Astrocyte (in vitro differentiated cells and primary cell): Measurements from ENCODE around the gene CDCP1. TPM values are rescaled to one million over a fixed set of nuclear protein-coding genes. Genes with fewer than 3 reads are reported as not detected.

ENCODE experiments used
- DNase-seq: peaks from one replicate; pipeline ENCODE4 v3.0.0-alpha.2; 2010; ENCODE audit warnings: low read depth
- FAIRE-seq: peaks from 2 replicates; lab custom pipeline; 2011; peaks lifted over from hg19 to GRCh38; lab: Jason Lieb, UNC
- H2AFZ ChIP-seq: 2 replicates; pipeline ENCODE4 v1.6.0; 2012; ENCODE audit warnings: low read depth, low read length, inconsistent platforms
- H3K27ac ChIP-seq: 2 replicates; pipeline ENCODE4 v1.5.1; 2011; ENCODE audit warnings: low read depth, low read length, inconsistent platforms
- H3K27me3 ChIP-seq: 2 replicates; pipeline ENCODE4 v1.6.0; 2011; ENCODE audit warnings: low read length, inconsistent platforms; ENCODE audit not compliant: insufficient read depth
- H3K36me3 ChIP-seq: 2 replicates; pipeline ENCODE4 v1.5.1; 2011; ENCODE audit warnings: low read length, inconsistent platforms; ENCODE audit not compliant: insufficient read depth
- H3K4me1 ChIP-seq: 2 replicates; pipeline ENCODE4 v1.5.1; 2011; ENCODE audit warnings: low read length, inconsistent platforms; ENCODE audit not compliant: insufficient read depth
- H3K4me2 ChIP-seq: 2 replicates; pipeline ENCODE4 v1.6.0; 2012; ENCODE audit warnings: low read length, inconsistent platforms
- H3K4me3 ChIP-seq: 2 replicates; pipeline ENCODE4 v1.5.1; 2011; ENCODE audit warnings: low read depth, mild to moderate bottlenecking, low read length, inconsistent platforms; ENCODE audit not compliant: insufficient read depth
- H3K79me2 ChIP-seq: 2 replicates; pipeline ENCODE4 v1.6.0; 2012; ENCODE audit warnings: mild to moderate bottlenecking, low read length, inconsistent platforms; ENCODE audit not compliant: insufficient read depth
- H3K9ac ChIP-seq: 2 replicates; pipeline ENCODE4 v1.6.0; 2012; ENCODE audit warnings: mild to moderate bottlenecking, low read length, inconsistent platforms
- H3K9me3 ChIP-seq: 2 replicates; pipeline ENCODE4 v1.5.1; 2012; ENCODE audit warnings: low read depth, mild to moderate bottlenecking, low read length, inconsistent platforms; ENCODE audit not compliant: insufficient read depth
- H4K20me1 ChIP-seq: 2 replicates; pipeline ENCODE4 v1.6.0; 2012; ENCODE audit warnings: low read length, inconsistent platforms; ENCODE audit not compliant: insufficient read depth
- H3K27ac Mint-ChIP-seq: one replicate; pipeline ENCODE4 v1.8.0; 2021; ENCODE audit warnings: mild to moderate bottlenecking, mixed read lengths; ENCODE audit not compliant: unreplicated experiment
- H3K27me3 Mint-ChIP-seq: one replicate; pipeline ENCODE4 v1.8.0; 2021; ENCODE audit warnings: low read depth, mixed read lengths; ENCODE audit not compliant: unreplicated experiment
- H3K36me3 Mint-ChIP-seq: one replicate; pipeline ENCODE4 v1.8.0; 2021; ENCODE audit warnings: low read depth, mixed read lengths; ENCODE audit not compliant: unreplicated experiment
- H3K4me1 Mint-ChIP-seq: one replicate; pipeline ENCODE4 v1.8.0; 2021; ENCODE audit warnings: low read depth, mixed read lengths; ENCODE audit not compliant: unreplicated experiment
- H3K4me3 Mint-ChIP-seq: one replicate; pipeline ENCODE4 v1.8.0; 2021; ENCODE audit warnings: mild to moderate bottlenecking, moderate library complexity, mixed read lengths; ENCODE audit not compliant: unreplicated experiment
- H3K9me3 Mint-ChIP-seq: one replicate; pipeline ENCODE4 v1.8.0; 2021; ENCODE audit warnings: mild to moderate bottlenecking, mixed read lengths; ENCODE audit not compliant: unreplicated experiment
- EZH2 ChIP-seq: IDR thresholded peaks from 2 replicates; pipeline ENCODE4 v1.6.1; 2012; ENCODE audit warnings: mild to moderate bottlenecking, low read length, inconsistent platforms; ENCODE audit not compliant: insufficient read depth
- total RNA-seq: library from RNA; stranded (reverse); gene quantifications from 2 replicates; pipeline ENCODE4 v1.2.1, GENCODE V29; 2021
- TF ChIP-seq, protein P1 (sequence below): IDR thresholded peaks from 2 replicates; pipeline ENCODE4 v1.5.1; 2011; ENCODE audit warnings: low read depth, mild to moderate bottlenecking, inconsistent platforms, low read length, moderate library complexity; ENCODE audit not compliant: insufficient read depth

Gene CDCP1
- total RNA-seq, 1 donor from 2014 or later: 6.8 TPM

DNA sequence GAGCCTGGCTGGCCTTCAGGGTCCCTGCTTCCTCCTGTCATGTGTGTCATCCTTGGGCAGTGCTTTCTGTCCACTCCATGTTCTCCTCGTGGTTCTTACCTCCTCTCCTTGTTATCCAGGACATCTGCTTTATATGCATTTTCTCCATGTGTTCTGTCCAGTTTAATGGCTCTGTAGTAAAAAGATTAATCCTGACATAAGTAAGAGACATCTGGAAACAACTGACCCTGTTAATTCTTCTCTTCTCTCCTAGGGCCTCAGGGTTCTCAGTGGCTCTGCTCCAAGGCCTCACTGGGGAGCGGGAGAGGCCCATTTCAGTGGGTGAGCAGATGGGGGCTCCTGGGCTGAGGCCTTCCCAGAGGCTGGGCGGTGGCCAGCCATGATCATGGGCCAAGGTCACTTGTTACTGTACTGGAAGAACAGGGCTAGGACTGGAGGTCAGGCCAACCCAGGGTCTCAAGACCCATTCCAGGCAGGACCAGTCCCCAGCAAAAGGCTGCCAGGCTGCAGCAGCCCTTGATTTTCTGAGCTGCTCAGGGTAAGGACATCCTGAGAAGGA, 20.2 kb upstream of the CDCP1 start:
- peak overlapping the region; percentile 88 for H3K27ac ChIP-seq
- TF ChIP-seq, protein P1, sequence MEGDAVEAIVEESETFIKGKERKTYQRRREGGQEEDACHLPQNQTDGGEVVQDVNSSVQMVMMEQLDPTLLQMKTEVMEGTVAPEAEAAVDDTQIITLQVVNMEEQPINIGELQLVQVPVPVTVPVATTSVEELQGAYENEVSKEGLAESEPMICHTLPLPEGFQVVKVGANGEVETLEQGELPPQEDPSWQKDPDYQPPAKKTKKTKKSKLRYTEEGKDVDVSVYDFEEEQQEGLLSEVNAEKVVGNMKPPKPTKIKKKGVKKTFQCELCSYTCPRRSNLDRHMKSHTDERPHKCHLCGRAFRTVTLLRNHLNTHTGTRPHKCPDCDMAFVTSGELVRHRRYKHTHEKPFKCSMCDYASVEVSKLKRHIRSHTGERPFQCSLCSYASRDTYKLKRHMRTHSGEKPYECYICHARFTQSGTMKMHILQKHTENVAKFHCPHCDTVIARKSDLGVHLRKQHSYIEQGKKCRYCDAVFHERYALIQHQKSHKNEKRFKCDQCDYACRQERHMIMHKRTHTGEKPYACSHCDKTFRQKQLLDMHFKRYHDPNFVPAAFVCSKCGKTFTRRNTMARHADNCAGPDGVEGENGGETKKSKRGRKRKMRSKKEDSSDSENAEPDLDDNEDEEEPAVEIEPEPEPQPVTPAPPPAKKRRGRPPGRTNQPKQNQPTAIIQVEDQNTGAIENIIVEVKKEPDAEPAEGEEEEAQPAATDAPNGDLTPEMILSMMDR: no peak
- TF ChIP-seq EZH2: no peak
- Mint-ChIP-seq H3K27me3 (peaks cover 9% of the 10 kb centered on the region), H3K4me1 (peaks cover 30% of the 10 kb centered on the region), H3K27ac (no peak overlapping the region), H3K36me3 (no peaks in the 10 kb centered on the region), H3K4me3 (no peak overlapping the region), H3K9me3 (peaks cover 7% of the 10 kb centered on the region)
- H2AFZ ChIP-seq: no peak overlapping the region
- H3K4me2 ChIP-seq: peak overlapping the region; percentile 75
- no peaks in the 10 kb centered on the region for H4K20me1 ChIP-seq
- H3K4me1 ChIP-seq: peaks cover 31% of the 10 kb centered on the region
- no peak overlapping the region for H3K4me3 ChIP-seq
- H3K9me3 ChIP-seq: no peaks in the 10 kb centered on the region
- H3K79me2 ChIP-seq: no peaks in the 10 kb centered on the region
- FAIRE-seq: no peak
- peak overlapping the region; percentile 71 for H3K9ac ChIP-seq
- no peaks in the 10 kb centered on the region for H3K36me3 ChIP-seq
- DNase-seq: no peak
- H3K27me3 ChIP-seq: no peaks in the 10 kb centered on the region

DNA sequence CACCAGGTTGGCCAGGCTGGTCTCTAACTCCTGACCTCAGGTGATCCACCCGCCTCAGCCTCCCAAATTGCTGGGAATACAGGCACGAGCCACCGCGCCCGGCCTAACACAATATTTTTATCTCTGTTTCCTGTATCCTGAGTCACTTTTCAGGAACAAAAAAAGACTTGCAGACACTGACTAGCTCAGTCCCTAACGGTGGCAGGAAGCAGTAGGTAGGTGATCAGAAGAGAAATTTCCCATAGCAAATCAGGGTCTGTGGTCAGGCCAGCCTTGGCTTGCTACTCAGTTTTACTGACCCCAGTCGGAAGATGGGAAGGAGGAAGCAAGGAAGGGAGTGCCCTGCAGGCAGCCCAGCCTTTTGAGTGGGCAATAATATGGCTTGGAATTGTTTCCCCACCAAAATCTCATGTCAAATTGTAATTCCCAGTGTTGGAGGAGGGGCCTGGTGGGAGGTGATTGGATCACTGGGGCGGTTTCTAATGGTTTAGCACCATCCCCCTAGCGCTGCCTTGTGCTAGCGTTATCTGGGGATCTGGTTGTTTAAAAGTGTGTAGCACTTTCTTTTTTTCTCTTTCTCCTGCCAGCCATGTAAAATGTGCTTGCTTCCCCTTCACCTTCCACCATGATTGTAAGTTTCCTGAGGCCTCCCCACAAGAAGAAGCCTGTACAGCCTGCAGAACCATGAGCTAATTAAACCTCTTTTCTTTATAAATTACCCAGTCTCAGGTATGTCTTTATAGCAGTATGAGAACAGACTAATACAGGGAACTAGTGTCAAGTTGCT, 19.5 kb upstream of the CDCP1 start:
- FAIRE-seq: no peak
- peaks cover 7% of the 10 kb centered on the region for H3K9me3 Mint-ChIP-seq
- H2AFZ ChIP-seq: peak overlapping the region; percentile 38

More for the DNA sequence above, 19.5 kb upstream of the CDCP1 start:
- no peaks in the 10 kb centered on the region for H4K20me1 ChIP-seq
- no peak overlapping the region for H3K4me3 ChIP-seq
- peak overlapping the region; percentile 11 for H3K4me2 ChIP-seq
- Mint-ChIP-seq H3K27me3 (peaks cover 9% of the 10 kb centered on the region), H3K27ac (peak overlapping the region; percentile 76), H3K4me1 (peaks cover 28% of the 10 kb centered on the region), H3K4me3 (peak overlapping the region; percentile 21), H3K36me3 (no peaks in the 10 kb centered on the region)
- H3K79me2 ChIP-seq: no peaks in the 10 kb centered on the region
- TF ChIP-seq, protein P1: no peak
- TF ChIP-seq EZH2: no peak
- no peaks in the 10 kb centered on the region for H3K9me3 ChIP-seq
- no peaks in the 10 kb centered on the region for H3K36me3 ChIP-seq
- no peak overlapping the region for H3K9ac ChIP-seq
- no peak for DNase-seq
- H3K4me1 ChIP-seq: peaks cover 31% of the 10 kb centered on the region
- no peak overlapping the region for H3K27ac ChIP-seq
- no peaks in the 10 kb centered on the region for H3K27me3 ChIP-seq
